Nephron progenitor cell (in vitro differentiated cells): ENCODE results near the gene BDKRB2.

ENCODE experiments used
- DNase-seq: peaks from one replicate; pipeline ENCODE4 v3.0.0; 2021
- H3K27ac Mint-ChIP-seq: 2 replicates; pipeline ENCODE4 v1.8.0; 2021; ENCODE audit warnings: mild to moderate bottlenecking, moderate library complexity, mixed read lengths
- H3K27me3 Mint-ChIP-seq: 2 replicates; pipeline ENCODE4 v1.8.0; 2021; ENCODE audit warnings: mild to moderate bottlenecking, low read depth, mixed read lengths; ENCODE audit not compliant: poor library complexity
- H3K36me3 Mint-ChIP-seq: 2 replicates; pipeline ENCODE4 v1.8.0; 2021; ENCODE audit warnings: low read depth, mixed read lengths
- H3K4me1 Mint-ChIP-seq: 2 replicates; pipeline ENCODE4 v1.8.0; 2021; ENCODE audit warnings: mixed read lengths
- H3K4me3 Mint-ChIP-seq: 2 replicates; pipeline ENCODE4 v1.8.0; 2021; ENCODE audit warnings: mild to moderate bottlenecking, moderate library complexity, mixed read lengths
- H3K9me3 Mint-ChIP-seq: 2 replicates; pipeline ENCODE4 v1.8.0; 2021; ENCODE audit warnings: mild to moderate bottlenecking, moderate library complexity, mixed read lengths
- TF ChIP-seq, protein P1 (sequence below): fragments of 200-600 bp; sonication (generic); IDR thresholded peaks from 2 replicates; pipeline ENCODE4 v1.5.0; 2021; ENCODE audit warnings: antibody characterized with exemption

The BDKRB2 gene

GRCh38 chr14:96249029-96249428 is 44.4 kb downstream of the BDKRB2 start:
- no peaks in the 10 kb centered on the region for H3K36me3 Mint-ChIP-seq
- TF ChIP-seq, protein P1, sequence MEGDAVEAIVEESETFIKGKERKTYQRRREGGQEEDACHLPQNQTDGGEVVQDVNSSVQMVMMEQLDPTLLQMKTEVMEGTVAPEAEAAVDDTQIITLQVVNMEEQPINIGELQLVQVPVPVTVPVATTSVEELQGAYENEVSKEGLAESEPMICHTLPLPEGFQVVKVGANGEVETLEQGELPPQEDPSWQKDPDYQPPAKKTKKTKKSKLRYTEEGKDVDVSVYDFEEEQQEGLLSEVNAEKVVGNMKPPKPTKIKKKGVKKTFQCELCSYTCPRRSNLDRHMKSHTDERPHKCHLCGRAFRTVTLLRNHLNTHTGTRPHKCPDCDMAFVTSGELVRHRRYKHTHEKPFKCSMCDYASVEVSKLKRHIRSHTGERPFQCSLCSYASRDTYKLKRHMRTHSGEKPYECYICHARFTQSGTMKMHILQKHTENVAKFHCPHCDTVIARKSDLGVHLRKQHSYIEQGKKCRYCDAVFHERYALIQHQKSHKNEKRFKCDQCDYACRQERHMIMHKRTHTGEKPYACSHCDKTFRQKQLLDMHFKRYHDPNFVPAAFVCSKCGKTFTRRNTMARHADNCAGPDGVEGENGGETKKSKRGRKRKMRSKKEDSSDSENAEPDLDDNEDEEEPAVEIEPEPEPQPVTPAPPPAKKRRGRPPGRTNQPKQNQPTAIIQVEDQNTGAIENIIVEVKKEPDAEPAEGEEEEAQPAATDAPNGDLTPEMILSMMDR = no peak
- no peak overlapping the region for H3K4me3 Mint-ChIP-seq
- H3K4me1 Mint-ChIP-seq = peaks cover 14% of the 10 kb centered on the region
- no peak for DNase-seq
- H3K27ac Mint-ChIP-seq = no peak overlapping the region
- H3K9me3 Mint-ChIP-seq = peaks cover 4% of the 10 kb centered on the region
- peaks cover 16% of the 10 kb centered on the region for H3K27me3 Mint-ChIP-seq

GRCh38 chr14:96250485-96250884 is 45.8 kb downstream of the BDKRB2 start:
- no peak overlapping the region for H3K4me3 Mint-ChIP-seq
- no peak for DNase-seq
- TF ChIP-seq, protein P1 = no peak
- H3K9me3 Mint-ChIP-seq = peaks cover 4% of the 10 kb centered on the region
- no peaks in the 10 kb centered on the region for H3K36me3 Mint-ChIP-seq
- no peak overlapping the region for H3K27ac Mint-ChIP-seq
- H3K27me3 Mint-ChIP-seq = peaks cover 12% of the 10 kb centered on the region
- H3K4me1 Mint-ChIP-seq = peaks cover 14% of the 10 kb centered on the region

DNA sequence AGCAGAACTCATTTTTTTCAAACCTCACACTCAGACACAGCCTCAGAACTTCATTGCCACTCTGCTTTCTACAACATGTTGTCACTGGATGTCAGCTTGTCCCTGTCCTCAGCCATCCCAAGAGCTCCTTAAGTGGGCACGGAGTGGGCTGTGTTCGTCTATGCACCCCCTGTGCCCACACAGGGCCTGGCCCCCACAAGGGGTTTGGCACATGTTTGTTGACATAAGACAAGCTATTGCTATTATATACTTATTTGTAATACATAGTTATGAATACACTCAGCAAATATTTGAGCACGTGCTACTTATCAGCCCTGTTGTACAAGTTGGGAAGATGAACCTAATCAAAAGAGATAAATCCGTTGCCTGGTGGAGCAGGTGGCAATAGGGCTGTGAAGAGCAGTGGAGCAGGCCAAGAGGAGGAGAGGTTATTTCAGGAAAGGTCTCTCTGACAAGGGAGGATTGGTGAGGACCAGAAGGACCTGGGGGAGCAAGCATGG is 47.1 kb downstream of the BDKRB2 start:
- H3K4me1 Mint-ChIP-seq = peaks cover 5% of the 10 kb centered on the region
- TF ChIP-seq, protein P1 = no peak
- H3K27me3 Mint-ChIP-seq = peaks cover 16% of the 10 kb centered on the region
- H3K4me3 Mint-ChIP-seq = no peak overlapping the region
- H3K27ac Mint-ChIP-seq = no peak overlapping the region
- no peaks in the 10 kb centered on the region for H3K36me3 Mint-ChIP-seq
- DNase-seq = no peak
- H3K9me3 Mint-ChIP-seq = no peaks in the 10 kb centered on the region

- Mint-ChIP-seq H3K4me3 (no peak overlapping the region), H3K9me3 (peaks cover 3% of the 10 kb centered on the region), H3K4me1 (peaks cover 5% of the 10 kb centered on the region), H3K36me3 (no peaks in the 10 kb centered on the region), H3K27me3 (peaks cover 24% of the 10 kb centered on the region), H3K27ac (no peak overlapping the region)
- no peak for DNase-seq
- TF ChIP-seq, protein P1 = no peak
Observed at GRCh38 chr14:96252323-96252998, 47.8 kb downstream of the BDKRB2 start.

DNA sequence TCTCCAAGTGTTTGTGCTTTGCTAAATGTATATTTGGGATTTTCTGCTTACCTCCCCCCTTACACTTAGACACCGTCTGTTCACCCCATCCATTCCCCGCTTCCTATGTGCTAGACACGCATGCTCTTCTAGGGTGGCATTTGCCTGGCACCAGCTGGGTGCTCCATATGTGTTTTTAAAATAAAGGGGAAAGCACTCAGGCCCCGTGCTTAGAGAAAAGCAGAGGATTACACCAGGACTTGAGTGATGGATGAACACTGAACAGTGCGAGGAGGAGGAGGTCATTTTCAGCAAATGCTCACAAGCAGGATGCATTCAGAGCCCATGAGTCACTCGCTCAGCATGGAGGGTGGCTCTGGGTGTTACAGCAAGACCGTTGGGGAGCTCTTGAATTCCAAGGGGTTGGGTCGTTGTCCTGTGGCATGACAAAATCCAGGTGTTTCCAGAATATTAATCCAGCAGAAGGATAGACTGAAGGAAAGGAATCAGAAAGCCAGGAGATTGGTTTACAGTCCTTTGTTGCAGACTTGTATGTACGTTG is 48.4 kb downstream of the BDKRB2 start:
- H3K4me1 Mint-ChIP-seq = peaks cover 5% of the 10 kb centered on the region
- peaks cover 27% of the 10 kb centered on the region for H3K27me3 Mint-ChIP-seq
- peaks cover 3% of the 10 kb centered on the region for H3K9me3 Mint-ChIP-seq
- no peak overlapping the region for H3K4me3 Mint-ChIP-seq
- TF ChIP-seq, protein P1 = no peak
- H3K27ac Mint-ChIP-seq = no peak overlapping the region
- DNase-seq = no peak
- H3K36me3 Mint-ChIP-seq = no peaks in the 10 kb centered on the region

GRCh38 chr14:96254687-96255086 is 50.0 kb downstream of the BDKRB2 start:
- Mint-ChIP-seq H3K36me3 (no peaks in the 10 kb centered on the region), H3K4me3 (no peak overlapping the region), H3K27me3 (peaks cover 31% of the 10 kb centered on the region), H3K9me3 (peaks cover 7% of the 10 kb centered on the region), H3K27ac (no peak overlapping the region), H3K4me1 (peaks cover 5% of the 10 kb centered on the region)
- TF ChIP-seq, protein P1 = no peak
- DNase-seq = no peak
